Right lobe of liver (tissue), 6 donors: ENCODE results near the gene STK11IP. TPM values are rescaled to one million over a fixed set of nuclear protein-coding genes. Genes with fewer than 3 reads are reported as not detected.

Source experiments
- ATAC-seq, 4 donors: fragments of 200-7000 bp; cut with Tn5 transposase; one replicate each; pipeline ENCODE4 v1.9.1; 2020; ENCODE audit warnings: mild to moderate bottlenecking in 4 of 4, moderate library complexity in 4 of 4
- DNase-seq, 3 donors: peaks; one replicate each; pipeline ENCODE4 v3.0.0-alpha.2; 2020
- H3K27ac ChIP-seq, 3 donors: fragments of 200-600 bp; one replicate each; pipeline ENCODE4 v1.8.0; 2022
- H3K27me3 ChIP-seq, 2 donors: fragments of 200-600 bp; one replicate each; pipeline ENCODE4 v1.8.0; 2022
- H3K36me3 ChIP-seq, 4 donors: fragments of 200-600 bp; sonication (generic) in 1 of 4; one replicate each; pipeline versions ENCODE4 v1.5.1 to v1.8.0; 2017 to 2022; ENCODE audit warnings: control low read depth in 1 of 4
- H3K4me1 ChIP-seq, 4 donors: fragments of 200-600 bp; sonication (generic) in 1 of 4; one replicate each; pipeline versions ENCODE4 v1.5.1 to v1.8.0; 2017 to 2022; ENCODE audit warnings: control low read depth in 1 of 4
- H3K4me3 ChIP-seq, 3 donors: fragments of 200-600 bp; one replicate each; pipeline ENCODE4 v1.8.0; 2022
- H3K9me3 ChIP-seq, 4 donors: fragments of 200-600 bp; sonication (generic) in 1 of 4; one replicate each; pipeline versions ENCODE4 v1.5.1 to v1.8.0; 2017 to 2022; ENCODE audit warnings: control low read depth in 1 of 4
- POLR2A ChIP-seq: fragments of 450-650 bp; IDR thresholded peaks from one replicate; pipeline ENCODE4 v1.6.1; 2017; ENCODE audit warnings: antibody characterized with exemption, mild to moderate bottlenecking
- WGBS: methylation state at CpG from one replicate; pipeline ENCODE4 v1.1.6; 2018; ENCODE audit warnings: low coverage, low lambda C conversion rate; ENCODE audit not compliant: insufficient coverage; ENCODE audit errors: missing lambda C conversion rate; 5-methylcytosine and 5-hydroxymethylcytosine counted together
- intact Hi-C, 2 donors: fragments of 100-400 bp; cut with DNase I; formaldehyde crosslinking; loops; one replicate each; pipeline versions ENCODE4 v1.11.2 to v1.14.1; 2022
- total RNA-seq, 6 experiments: library from RNA; depleted of rRNA in 2 of 6; stranded (reverse); fragments of >200 nt in 2 of 6; fragmentation: NEBNext Ultra II Directional in 3 of 6; extraction: Animal tissue kit (Norgen Biotek cat#: 25700) in 3 of 6; gene quantifications; one replicate each; pipeline versions ENCODE4 v1.1.0 to v1.2.4, GENCODE V29; 2016 to 2023
- TF ChIP-seq, protein P1 (sequence below), 4 donors: fragments of 200-600 bp in 3 of 4; fragments of 450-650 bp in 1 of 4; IDR thresholded peaks; one replicate each; pipeline versions ENCODE4 v1.5.1 to v1.8.0; 2016 to 2022; ENCODE audit warnings: antibody characterized with exemption in 4 of 4, mild to moderate bottlenecking in 2 of 4
- donor health status: DM: no; HTN: yes; CAD: no.
- donor health status: DM: no; HTN: no; CAD: no.
- donor health status: DM: no; HTN: no; CAD: no.
- donor health status: DM: no; HTN: yes; CAD: no.
- donor health status: DM: no; HTN: yes; CAD: no.

The STK11IP gene
- total RNA-seq, 6 experiments from 2014 or later: 3.6 to 10.8 (median 6.6) TPM

- H3K36me3 ChIP-seq: no peaks in the 10 kb centered on the region
- intact Hi-C loops: no loop called here
- H3K9me3 ChIP-seq: no peaks in the 10 kb centered on the region
- ATAC-seq (no peak), DNase-seq (no peak)
- no peak overlapping the region for H3K4me3 ChIP-seq
- H3K27ac ChIP-seq: no peak overlapping the region
- TF ChIP-seq, protein P1, sequence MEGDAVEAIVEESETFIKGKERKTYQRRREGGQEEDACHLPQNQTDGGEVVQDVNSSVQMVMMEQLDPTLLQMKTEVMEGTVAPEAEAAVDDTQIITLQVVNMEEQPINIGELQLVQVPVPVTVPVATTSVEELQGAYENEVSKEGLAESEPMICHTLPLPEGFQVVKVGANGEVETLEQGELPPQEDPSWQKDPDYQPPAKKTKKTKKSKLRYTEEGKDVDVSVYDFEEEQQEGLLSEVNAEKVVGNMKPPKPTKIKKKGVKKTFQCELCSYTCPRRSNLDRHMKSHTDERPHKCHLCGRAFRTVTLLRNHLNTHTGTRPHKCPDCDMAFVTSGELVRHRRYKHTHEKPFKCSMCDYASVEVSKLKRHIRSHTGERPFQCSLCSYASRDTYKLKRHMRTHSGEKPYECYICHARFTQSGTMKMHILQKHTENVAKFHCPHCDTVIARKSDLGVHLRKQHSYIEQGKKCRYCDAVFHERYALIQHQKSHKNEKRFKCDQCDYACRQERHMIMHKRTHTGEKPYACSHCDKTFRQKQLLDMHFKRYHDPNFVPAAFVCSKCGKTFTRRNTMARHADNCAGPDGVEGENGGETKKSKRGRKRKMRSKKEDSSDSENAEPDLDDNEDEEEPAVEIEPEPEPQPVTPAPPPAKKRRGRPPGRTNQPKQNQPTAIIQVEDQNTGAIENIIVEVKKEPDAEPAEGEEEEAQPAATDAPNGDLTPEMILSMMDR (IDR thresholded peaks at IDR 0.05): no peak
- WGBS: 90% methylated on average over 2 of the region's 15 CpGs
- H3K4me1 ChIP-seq: peaks cover 0 to 10% (median 0%) of the 10 kb centered on the region in 4 donors
- H3K27me3 ChIP-seq: no peaks in the 10 kb centered on the region
Measured at GRCh38 chr2:219554350-219554749, 43.3 kb upstream of the STK11IP start.

DNA sequence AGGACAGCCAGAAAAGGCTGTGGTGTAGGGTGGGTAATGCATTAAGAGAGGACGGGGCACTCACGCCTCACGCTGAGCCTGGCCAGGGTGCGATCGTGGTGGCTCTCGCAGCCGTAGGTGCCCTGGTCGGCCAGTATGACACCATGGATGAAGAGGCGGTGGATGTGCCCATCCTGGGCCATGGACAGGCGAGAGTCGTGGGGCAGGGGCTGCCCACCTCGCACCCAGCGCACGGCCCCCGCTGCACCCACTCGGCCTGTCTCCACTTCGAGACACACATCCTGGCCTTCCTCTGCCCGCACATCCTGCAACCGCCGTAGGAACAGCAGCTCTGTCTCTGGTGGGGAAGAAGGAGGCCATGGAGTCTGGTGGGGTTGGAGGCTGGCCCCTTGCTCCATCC lies 41.7 kb upstream of the STK11IP start:
- intact Hi-C loops: no loop called here
- peaks cover 0 to 10% (median 0%) of the 10 kb centered on the region in 4 donors for H3K4me1 ChIP-seq
- no CpG with 5 or more reads among the region's 20 CpGs for WGBS
- H3K27me3 ChIP-seq: no peaks in the 10 kb centered on the region
- no peak overlapping the region for H3K4me3 ChIP-seq
- H3K9me3 ChIP-seq: no peaks in the 10 kb centered on the region
- H3K36me3 ChIP-seq: no peaks in the 10 kb centered on the region
- no peak for DNase-seq
- TF ChIP-seq, protein P1 (IDR thresholded peaks at IDR 0.05): no peak
- ATAC-seq: no peak
- no peak overlapping the region for H3K27ac ChIP-seq

DNA sequence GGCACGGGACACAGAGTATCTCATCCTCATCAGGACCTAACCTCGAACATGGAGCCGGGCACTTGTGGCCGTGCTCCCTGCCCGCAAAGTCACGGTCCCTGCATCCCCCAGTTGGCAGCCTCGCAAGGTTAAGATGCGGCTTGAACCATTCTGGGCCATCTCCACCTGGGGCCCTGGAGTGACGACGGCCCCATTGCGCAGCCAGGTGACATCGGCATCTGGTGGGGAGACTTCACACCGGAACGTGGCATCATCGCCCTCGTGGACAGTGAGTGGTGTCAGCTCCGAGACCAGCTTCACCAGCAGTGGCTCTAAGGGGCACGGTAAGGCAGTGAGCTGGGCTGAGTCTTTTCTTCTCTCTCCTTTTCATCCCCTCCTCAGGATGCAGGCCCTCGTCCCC lies 41.2 kb upstream of the STK11IP start:
- intact Hi-C loops: no loop called here
- ATAC-seq (no peak), DNase-seq (no peak)
- peaks cover 0 to 10% (median 0%) of the 10 kb centered on the region in 4 donors for H3K4me1 ChIP-seq
- no peak overlapping the region for H3K4me3 ChIP-seq
- no peak overlapping the region for H3K27ac ChIP-seq
- no peak for TF ChIP-seq POLR2A
- TF ChIP-seq, protein P1 (IDR thresholded peaks at IDR 0.05): no peak
- WGBS: no CpG with 5 or more reads among the region's 19 CpGs
- no peaks in the 10 kb centered on the region for H3K27me3 ChIP-seq
- H3K36me3 ChIP-seq: no peaks in the 10 kb centered on the region
- no peaks in the 10 kb centered on the region for H3K9me3 ChIP-seq

- no peak for DNase-seq
- 83% methylated on average over 1 of the region's 21 CpGs for WGBS
- H3K4me3 ChIP-seq: no peak overlapping the region
- ATAC-seq: no peak
- H3K36me3 ChIP-seq: no peaks in the 10 kb centered on the region
- H3K9me3 ChIP-seq: no peaks in the 10 kb centered on the region
- H3K27ac ChIP-seq: no peak overlapping the region
- TF ChIP-seq, protein P1 (IDR thresholded peaks at IDR 0.05): no peak
- TF ChIP-seq POLR2A: no peak
- H3K27me3 ChIP-seq: no peaks in the 10 kb centered on the region
- intact Hi-C loops: no loop called here
- peaks cover 0 to 6% (median 0%) of the 10 kb centered on the region in 4 donors for H3K4me1 ChIP-seq
Measured at GRCh38 chr2:219557320-219557719, 40.3 kb upstream of the STK11IP start.
